Urothelium cell line (cell line): ENCODE data around the gene UBE2S.
A peak's percentile ranks its signal among the peaks of the same experiment; 100 is the strongest.
"Not testable (repeated sequence)": the region's sequence is repeated elsewhere in the genome, so short reads cannot be mapped to it uniquely, and the experiment has no call there.

Source experiments
- DNase-seq: peaks from one replicate; pipeline ENCODE4 v3.0.0; 2011; ENCODE audit warnings: low spot score, mixed read lengths
- FAIRE-seq: peaks from 2 replicates; lab custom pipeline; 2011; peaks lifted over from hg19 to GRCh38; lab: Jason Lieb, UNC

UBE2S gene

DNA sequence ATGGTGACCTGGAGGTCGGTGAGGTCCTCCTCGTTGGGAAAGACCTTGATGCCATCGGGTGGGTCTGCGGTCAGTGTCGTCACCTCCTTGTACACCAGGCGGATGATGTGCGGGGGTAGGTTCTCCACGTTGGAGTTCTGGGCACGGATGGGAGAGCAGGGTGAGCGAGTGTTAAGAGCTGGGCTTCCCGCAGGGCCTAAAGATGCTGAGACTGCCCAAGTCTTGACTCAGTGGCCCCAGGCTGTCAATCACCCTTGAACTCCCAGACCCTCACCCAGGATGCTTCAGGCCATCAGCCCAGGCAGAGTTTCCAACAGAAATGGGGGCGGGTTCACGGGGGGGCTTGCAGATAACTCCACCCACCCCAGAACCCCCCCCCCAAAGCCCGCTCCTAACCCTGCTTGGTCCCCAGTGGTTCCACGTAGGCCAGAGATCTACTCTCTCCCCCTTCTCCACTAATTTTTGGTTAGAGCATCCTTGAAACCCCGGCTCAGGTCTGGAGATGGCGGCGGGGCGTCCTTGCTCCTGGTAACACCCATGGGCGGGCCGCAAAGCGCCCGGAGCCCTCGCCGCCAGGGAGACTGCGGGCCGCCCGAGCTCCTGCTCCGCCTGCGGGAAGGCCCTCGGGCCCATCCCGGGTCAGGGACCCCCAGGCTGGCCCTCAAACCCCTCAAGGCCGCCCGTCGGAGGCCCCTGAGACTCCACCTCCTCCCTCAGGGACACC, 600 bp downstream of the UBE2S start:
- no peak for FAIRE-seq
- no peak for DNase-seq

GRCh38 chr19:55406091-55406825, 1.3 kb downstream of the UBE2S start:
- FAIRE-seq (no peak), DNase-seq (no peak)

- no peak for FAIRE-seq
- no peak for DNase-seq
Measured at GRCh38 chr19:55405638-55406037, 1.9 kb downstream of the UBE2S start.

GRCh38 chr19:55402509-55402908, 5.1 kb downstream of the UBE2S start:
- DNase-seq (no peak), FAIRE-seq (no peak)

GRCh38 chr19:55401390-55401789, 6.2 kb downstream of the UBE2S start:
- DNase-seq, FAIRE-seq: not testable (repeated sequence)

DNA sequence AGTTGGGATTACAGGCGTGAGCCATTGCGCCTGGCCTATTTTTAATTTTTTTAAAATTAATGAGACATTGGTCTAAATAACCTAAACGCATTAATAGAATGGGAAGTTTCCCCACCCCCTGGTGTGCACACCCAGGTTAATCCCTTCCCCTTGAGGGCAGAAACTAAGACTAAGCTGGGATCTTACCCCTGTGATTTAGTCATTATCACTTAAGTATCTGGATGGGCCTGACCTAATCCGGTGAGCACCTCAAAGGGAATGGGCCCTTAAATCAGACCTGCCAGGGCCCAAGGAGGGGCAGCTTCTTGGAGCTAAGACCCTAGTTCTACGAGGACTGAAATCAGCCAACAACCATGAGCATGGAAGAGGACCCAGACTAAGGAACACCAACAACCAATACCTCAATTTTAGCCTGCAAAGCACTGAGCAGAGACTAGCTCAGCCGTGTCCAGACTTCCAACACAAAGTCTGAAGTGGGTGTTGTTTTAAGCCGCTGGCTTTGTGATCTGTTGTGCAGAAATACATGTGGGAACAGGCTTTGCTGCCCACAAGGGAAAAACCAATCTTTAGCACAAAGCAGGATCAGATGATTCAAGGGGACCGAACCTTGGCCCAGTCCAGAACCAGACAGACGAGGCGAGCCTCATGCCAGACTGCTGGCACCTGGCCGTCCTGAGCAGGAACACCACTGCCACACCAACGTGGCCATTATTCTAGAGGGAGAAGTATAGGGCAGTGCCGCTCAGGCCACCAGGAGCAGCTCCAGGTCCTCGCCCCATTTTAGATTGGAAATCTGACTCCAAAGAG, 7.1 kb downstream of the UBE2S start:
- FAIRE-seq: no peak
- DNase-seq: no peak

DNA sequence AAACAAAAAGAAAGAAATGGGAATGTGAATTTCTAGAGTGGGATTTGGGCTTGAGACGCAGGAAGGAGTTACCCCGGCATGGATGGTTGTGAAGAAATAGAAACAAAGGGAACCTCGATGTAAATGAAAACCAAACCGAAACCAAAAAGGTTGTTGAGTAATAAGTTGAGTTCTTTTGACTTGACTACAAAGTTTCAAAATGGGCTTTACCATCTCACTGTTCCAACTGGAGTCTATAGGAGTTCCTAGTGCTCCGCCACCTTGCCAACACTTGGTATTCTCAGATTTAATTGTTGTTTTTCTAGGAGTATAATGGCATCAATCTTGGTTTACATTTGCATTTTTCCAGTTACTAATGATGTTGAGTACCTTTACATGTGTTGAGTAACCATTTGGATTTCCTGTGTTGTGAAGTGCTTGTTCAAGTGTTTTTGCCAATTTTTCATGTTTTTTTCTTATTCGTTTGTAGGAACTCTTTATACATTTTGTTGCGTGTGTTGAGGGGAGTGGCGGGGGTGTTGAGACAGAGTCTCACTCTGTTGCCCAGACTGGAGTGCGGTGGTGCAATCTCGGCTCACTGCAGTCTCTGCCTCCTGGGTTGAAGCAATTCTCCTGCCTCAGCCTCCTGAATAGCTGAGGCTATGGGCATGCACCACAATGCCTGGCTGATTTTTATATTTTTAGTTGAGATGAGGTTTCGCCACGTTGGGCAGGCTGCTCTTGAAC, 9.2 kb downstream of the UBE2S start:
- FAIRE-seq: no peak
- DNase-seq: no peak

DNA sequence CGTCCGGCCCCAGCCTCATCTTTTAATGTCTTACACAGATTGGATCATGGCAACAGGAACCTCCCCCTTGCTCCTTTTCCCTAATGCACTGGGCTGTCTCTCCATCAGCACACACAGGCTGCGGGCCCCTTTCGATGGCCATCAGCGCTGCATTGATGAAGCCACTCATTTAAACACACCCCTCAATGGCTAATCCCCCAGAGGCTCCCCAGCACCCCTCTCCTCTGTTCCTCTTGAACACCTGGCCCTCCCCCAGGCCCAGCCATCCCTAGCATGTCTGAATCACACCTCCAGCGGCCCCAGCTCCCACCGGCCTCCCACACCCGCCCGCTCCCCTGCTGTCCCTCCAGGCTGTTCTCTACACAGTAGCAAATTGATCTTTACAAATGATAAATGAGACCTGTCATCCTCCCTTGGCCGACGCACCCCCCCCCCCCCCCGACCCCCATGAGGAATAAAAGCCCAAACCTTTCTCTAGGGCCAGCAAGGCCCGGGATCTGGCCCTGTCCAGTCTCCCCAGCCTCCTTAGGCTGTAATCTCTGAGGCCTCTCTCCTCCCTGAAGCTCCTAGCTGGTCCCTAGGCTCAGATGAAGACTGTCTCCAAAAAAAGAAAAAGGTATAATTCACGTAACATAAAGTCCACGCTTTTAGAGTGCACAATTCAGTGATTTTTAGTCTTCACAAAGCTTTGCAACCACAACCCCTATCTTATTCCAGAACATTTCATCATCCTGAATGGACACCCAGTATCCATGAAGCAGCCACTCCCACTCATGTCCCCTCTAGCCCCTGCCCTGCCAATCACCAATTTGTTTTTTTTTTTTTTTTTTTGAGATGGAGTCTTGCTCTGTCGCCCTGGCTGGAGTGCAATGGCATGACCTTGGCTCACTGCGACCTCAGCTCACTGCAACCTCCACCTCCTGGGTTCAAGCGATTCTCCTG, 14.5 kb downstream of the UBE2S start:
- FAIRE-seq: no peak
- no peak for DNase-seq

DNA sequence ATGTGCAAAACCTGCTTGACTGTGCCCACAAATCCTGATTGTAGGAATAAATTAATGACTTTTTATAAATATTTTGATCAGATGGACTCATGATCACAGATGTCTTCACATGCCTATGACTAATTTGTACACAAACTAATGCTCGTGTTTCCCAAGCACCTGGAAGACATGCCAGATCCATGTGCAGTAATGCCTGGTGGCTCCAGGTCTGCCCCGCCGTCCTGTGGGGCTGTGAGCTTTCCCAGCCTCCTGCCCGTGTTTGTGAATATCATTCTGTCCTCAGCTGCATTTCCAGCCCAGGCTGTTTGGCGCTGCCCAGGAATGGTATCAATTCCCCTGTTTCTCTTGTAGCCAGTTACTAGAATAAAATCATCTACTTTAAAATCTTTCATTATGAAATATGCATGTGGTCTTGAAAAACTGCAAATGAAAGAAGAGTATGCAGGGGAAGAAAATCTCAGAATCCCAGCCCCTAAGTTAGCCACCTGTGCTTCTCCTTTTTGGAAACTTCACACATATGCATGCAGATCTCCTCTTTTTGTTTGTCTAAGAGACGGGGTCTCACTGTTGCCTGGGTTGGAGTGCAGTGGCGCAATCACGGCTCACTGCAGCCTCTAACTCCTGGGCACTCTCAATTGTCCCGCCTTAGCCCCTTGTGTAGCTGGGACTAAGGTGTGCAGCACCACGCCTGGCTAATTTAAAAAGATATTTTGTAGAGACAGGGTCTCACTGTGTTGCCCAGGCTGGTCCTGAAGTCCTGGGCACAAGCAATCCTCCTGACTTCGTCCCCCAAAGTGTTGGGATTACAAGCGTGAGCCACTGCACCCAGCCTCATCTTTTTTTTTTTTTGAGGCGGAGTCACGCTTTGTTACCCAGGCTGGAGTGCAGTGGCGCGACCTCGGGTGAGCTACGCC, 15.6 kb downstream of the UBE2S start:
- FAIRE-seq (no peak), DNase-seq (no peak)

DNA sequence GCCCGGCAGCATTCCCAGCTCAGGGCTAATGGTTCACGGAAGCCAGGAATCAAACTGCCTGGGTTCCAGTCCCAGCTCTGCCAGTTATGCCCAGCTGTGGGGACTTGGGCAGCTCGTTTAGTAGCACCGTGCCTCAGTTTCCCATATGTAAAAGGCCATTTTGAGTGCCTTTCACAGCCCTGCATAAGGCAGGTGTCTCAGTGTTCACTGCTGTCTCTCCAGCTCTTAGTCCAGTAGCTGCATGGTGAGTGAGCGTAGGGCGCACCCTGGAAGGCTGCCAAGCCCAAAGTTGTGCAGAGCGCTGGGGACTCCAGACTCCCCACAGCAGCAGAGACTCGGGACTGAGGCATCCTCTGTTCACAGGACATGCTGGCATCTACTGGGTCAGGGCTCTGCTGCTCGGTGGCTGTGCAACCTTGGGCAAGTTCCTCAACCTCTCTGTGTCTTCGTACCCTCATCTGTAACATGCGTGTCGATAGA, 16.4 kb downstream of the UBE2S start:
- DNase-seq: no peak
- no peak for FAIRE-seq

DNA sequence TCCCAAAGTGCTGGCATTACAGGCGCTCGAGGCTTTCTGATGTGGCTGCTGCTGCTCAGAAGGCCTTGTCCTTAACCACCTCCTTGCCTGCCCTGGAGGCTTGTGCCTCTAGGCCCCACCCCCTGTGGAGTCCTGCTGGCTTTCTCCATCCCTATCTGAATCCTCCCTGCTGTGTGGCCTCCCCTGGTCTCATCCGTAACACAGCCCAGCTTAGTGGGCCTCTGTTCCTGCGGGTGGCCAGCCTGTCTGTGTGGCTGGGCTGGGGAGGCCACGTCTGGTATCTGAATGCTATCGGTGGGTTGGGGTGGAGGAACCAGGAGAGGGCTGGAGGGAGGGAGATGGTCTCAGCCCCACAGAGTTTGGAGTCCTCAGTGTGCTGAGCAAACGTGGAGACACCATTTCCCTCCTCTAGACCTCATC, 17.1 kb downstream of the UBE2S start:
- FAIRE-seq (no peak), DNase-seq (no peak)

DNA sequence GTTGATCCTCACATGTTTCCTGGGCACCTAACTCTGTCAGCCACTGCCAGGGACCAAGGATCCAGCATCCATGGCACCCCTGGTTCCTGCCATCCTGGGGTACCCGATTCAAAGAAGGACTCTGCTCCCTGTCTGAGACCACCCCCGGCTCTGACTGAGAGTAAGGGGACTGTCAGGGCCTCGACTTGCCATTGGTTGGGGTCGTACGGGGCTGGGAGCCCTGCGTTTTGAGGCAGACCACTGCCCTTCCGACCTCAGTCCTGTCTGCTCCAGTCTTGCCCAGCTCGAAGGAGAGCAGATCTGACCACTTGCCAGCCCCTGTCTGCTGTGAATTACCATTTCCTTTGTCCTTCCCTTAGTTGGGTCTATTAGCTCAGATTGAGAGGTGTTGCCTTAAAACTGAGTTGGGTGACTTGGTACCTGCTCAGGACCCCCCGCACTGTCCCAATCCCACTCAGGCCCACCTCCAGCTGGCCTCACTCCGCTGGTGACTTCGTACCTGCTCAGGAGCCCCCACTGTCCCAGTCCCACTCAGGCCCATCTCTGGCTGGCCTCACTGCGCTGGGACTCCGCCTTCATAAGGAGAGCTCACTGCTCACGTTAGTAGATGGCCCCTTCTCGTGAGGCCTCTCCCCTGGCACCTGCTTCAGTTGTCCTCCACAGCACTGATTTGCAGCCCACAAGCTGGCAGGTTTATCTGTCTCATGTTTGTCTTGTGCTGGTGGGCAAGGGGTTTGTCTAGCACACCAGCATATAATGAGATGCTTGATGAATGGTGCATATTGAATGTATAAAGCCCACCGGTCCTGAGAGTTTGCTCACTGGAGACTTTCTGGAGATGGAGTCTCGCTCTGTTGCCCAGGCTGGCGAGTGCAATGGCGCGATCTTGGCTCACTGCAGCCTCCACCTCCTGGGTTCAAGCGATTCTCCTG, 17.9 kb downstream of the UBE2S start:
- FAIRE-seq (no peak), DNase-seq (no peak)

GRCh38 chr19:55387736-55388497, 19.7 kb downstream of the UBE2S start:
- FAIRE-seq (no peak), DNase-seq (no peak)

- DNase-seq: no peak
- no peak for FAIRE-seq
Measured at GRCh38 chr19:55386493-55386971, 21.1 kb downstream of the UBE2S start.

DNA sequence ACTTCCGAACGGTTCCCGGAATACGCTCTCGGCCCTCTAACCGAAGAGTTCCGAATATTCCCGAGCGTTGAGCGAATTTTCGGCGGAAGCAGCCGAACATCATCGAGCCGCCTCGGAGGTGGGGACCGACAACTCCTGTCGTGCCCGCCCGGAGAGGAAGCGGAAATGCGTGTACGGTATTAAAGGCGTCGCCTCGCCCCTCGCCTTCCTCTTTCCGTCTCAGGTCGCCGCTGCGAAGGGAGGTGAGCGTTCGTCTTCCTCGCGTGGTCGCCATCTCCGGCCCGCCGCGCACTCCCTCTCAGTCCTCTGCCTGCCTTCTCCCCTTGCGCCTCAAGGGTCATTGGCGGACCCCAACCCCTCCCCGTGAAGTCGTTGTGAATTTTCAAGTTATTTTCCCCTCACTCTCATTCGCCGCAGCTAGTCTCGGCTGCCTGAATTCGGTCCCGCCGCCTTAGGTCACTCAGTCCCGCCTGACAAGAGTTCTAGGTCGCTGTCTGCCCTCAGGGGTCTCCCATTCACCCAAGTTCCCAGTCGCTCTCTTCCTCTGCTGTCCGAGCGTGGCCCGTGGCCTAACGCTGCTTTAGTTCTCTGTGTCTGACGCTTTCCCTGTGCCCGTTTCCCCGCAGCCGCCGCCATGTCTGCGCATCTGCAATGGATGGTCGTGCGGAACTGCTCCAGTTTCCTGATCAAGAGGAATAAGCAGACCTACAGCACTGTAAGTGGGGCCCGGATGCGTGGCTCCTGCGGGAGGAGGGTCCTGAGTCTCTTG, 21.7 kb downstream of the UBE2S start, which contains the start of gene RPL28:
TSS of gene RPL28 (plus strand) at position 209 of the 769 bp plus-strand sequence. CDS start at position 635, 426 bp downstream.
- FAIRE-seq (peak; percentile 55), DNase-seq (peak; percentile 96)
